Posterior vena cava (tissue), 2 donors: ENCODE measurements around the gene OR1E2. TPM values are rescaled to one million over a fixed set of nuclear protein-coding genes. Genes with fewer than 3 reads are reported as not detected.
"Not testable (repeated sequence)": the region's sequence is repeated elsewhere in the genome, so short reads cannot be mapped to it uniquely, and the experiment has no call there.

ENCODE experiments used
- DNase-seq: peaks from one replicate; pipeline ENCODE4 v3.0.0-alpha.2; 2020; ENCODE audit warnings: low spot score
- intact Hi-C, 2 donors: fragments of 100-400 bp; cut with DNase I; formaldehyde crosslinking; loops; one replicate each; pipeline versions ENCODE4 v1.14.1 to v1.14.2; 2022 to 2023
- total RNA-seq, 2 donors: library from RNA; stranded (reverse); fragmentation: NEBNext Ultra II Directional; extraction: Animal tissue kit (Norgen Biotek cat#: 25700); gene quantifications; one replicate each; pipeline ENCODE4 v1.2.1, GENCODE V29; 2021
- donor health status: DM: yes; HTN: yes; CAD: no.
- donor health status: DM: yes; HTN: yes; CAD: no.

Gene OR1E2
- total RNA-seq, 2 donors from 2014 or later, result not detected

DNA sequence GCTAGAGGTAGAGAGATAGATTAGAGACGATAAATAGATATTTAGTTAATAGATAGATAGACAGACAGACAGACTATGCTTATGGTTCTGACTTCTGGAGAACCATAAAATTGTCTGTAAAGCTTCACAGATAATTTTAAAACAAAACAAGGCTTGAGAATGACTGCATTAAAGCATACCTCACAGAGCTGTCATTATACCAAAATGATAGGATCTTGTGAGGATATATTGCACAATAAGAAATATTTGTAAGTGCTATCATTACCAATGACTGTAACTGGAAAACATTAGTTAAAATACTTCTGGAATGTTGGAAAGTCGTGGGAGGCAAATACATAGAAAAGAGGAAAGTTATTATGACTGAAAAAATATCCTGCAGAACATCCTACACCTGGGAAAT, 31.9 kb downstream of the OR1E2 start:
- intact Hi-C loops, result no loop called here
- DNase-seq, result no peak

DNA sequence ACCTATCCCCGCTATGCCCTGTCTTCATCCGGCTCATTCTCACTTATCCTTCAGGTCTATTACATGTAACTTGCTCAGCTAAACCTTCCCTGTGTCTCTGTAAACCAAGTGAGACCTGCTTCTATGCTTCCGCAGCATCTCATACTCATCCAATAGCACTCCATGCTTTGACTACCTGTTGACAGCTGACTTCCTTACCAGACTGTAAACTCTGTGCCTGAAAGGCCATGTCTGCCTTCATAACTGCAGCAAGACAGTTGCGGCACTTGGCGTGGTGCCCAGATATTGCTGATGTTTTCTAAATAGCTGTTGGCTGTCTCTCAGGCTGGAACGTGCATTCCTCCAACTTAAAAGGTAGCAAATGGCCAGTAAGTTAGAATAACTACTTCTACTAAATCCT, 33.6 kb downstream of the OR1E2 start:
- intact Hi-C loops, result no loop called here
- DNase-seq, result no peak

DNA sequence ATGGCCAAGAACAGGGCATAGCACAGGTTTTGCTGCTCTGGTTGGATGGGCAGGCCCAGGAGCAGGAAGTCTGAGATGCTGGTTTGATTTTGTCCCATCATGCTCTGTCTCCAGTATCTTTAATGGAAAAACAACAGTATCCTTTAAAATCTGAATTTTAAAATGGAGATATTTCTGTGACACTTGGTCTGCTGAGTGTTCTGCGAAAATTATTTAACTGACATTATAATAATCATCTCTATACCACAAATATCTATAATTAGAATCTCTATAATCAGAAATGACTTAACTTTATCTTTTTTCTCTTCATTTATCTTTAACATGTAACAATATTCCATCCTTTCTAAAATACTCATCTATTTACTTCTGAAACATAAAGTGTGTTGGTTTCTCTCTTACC, 35.3 kb downstream of the OR1E2 start, which contains the start of gene OR1E1:
Gene OR1E1, minus strand, starts transcription at position 101 of the 400 bp plus-strand sequence. Its CDS starts 0 bp downstream, at position 101.
- no peak for DNase-seq
- intact Hi-C loops, result no loop called here

DNA sequence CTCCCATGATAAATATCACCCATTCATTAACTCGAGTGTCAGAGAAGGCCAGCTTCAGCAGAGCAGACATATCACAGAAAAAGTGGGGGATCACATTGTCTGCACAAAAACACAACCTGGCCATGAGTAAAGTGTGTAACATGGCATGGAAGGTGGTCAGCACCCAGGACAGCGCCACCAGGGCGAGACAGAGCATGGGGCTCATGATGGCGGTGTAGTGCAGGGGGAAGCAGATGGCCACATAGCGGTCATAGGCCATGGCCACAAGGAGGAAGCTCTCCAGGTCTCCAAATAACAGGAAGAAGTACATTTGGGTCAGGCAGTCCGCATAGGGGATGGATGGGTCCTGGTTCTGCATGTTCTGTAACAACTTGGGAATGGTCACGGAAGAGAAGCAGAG, 35.8 kb downstream of the OR1E2 start:
- intact Hi-C loops, DNase-seq: not testable (repeated sequence)

DNA sequence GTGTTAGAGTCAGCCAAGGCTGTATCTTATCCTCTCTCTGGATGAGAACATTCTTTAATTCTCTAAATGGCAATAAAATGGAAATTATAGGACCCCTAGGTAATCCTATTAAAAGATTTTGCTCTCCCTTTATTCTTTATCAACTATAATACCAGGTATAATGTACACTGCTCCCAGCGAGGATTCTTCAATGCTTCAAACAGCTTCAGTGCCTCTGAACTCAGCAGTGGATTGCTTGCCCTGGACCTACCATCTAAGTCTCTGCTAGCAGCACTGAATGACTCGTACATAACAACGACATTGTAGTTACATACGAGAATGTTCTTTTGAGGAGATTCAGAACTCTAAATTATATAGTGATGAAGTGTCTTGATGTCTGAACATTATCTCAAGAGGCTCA, 43.9 kb downstream of the OR1E2 start:
- DNase-seq, result no peak
- intact Hi-C loops, result no loop called here

DNA sequence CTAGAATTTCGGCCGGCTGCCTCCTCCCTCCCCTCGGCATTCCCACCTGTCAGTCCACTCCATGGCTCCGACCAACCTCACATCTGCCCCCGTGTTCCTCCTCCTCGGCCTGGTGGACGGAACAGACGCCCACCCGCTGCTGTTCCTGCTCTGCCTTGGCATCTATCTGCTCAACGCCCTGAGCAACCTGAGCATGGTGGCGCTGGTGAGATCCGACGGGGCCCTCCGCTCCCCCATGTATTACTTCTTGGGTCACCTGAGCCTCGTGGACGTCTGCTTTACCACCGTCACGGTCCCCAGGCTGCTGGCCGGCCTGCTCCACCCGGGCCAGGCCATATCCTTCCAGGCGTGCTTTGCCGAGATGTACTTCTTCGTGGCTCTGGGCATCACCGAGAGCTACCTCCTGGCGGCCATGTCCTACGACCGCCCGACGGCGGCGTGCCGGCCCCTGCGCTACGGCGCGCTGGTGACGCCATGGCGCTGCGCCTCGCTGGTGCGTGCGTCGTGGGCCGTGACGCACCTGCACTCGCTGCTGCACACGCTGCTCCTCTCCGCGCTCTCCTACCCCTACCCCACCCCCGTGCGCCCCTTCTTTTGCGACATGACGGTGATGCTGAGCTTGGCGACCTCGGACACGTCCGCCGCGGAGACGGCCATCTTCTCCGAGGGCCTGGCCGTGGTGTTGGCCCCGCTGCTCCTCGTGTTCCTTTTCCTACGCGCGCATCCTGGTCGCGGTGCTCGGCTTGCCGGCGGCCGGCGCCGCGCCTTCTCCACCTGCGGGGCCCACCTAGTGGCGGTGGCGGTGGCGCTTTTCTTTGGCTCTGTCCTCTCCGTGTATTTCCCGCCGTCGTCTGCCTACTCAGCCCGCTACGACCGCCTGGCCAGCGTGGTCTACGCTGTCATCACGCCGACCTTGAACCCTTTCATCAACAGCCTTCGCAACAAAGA, 47.5 kb downstream of the OR1E2 start, which contains the start of gene OR3A2:
Gene OR3A2, minus strand, starts transcription at position 440 of the 948 bp plus-strand sequence.
- intact Hi-C loops, result no loop called here

More for the DNA sequence above, 47.5 kb downstream of the OR1E2 start, which contains the start of gene OR3A2:
- DNase-seq, result peak; percentile 54

Other genes starting within 250 kb of the OR1E2 start
- gene OR1A2, start 236.3 kb downstream of the OR1E2 start, total RNA-seq, result not detected
- gene OR1A1, start 226.2 kb downstream of the OR1E2 start, total RNA-seq, result not detected
- not detected for gene OR3A1, start 135.5 kb downstream of the OR1E2 start, total RNA-seq
- not detected for gene OR3A2, start 47.5 kb downstream of the OR1E2 start, total RNA-seq
- not detected for gene OR1E1, start 35.4 kb downstream of the OR1E2 start, total RNA-seq
- gene OR3A3, start 22.5 kb downstream of the OR1E2 start, total RNA-seq, result not detected
- under 1 TPM; 0.24 to 0.28 TPM for gene SPATA22, start 38.0 kb upstream of the OR1E2 start, total RNA-seq
- 1 to 10 TPM; 7.8 to 9.7 TPM for gene ASPA, start 42.2 kb upstream of the OR1E2 start, total RNA-seq
- gene TRPV3, start 124.0 kb upstream of the OR1E2 start, total RNA-seq, result 1 to 10 TPM; 1.5 to 2.7 TPM
- 1 to 10 TPM; 3.6 to 5.9 TPM for gene TRPV1, start 175.6 kb upstream of the OR1E2 start, total RNA-seq
- gene SHPK, start 202.4 kb upstream of the OR1E2 start, total RNA-seq, result 10 to 100 TPM in 1 of 2 donors, 1 to 10 TPM in 1; 6.1 to 13.3 TPM
- gene CTNS, start 202.9 kb upstream of the OR1E2 start, total RNA-seq, result 10 to 100 TPM in 1 of 2 donors, 1 to 10 TPM in 1; 9.2 to 11.7 TPM
- gene TAX1BP3, start 234.7 kb upstream of the OR1E2 start, total RNA-seq, result 100 to 1,000 TPM; 106 to 126 TPM
- gene EMC6, start 235.0 kb upstream of the OR1E2 start, total RNA-seq, result 10 to 100 TPM; 23.7 to 24.7 TPM